ENCODE data around the gene LGMN. TPM values are rescaled to one million over a fixed set of nuclear protein-coding genes. Genes with fewer than 3 reads are reported as not detected.

LGMN gene
- polyA plus RNA-seq, 1 donor from 2014 or later = 48.0 TPM

DNA sequence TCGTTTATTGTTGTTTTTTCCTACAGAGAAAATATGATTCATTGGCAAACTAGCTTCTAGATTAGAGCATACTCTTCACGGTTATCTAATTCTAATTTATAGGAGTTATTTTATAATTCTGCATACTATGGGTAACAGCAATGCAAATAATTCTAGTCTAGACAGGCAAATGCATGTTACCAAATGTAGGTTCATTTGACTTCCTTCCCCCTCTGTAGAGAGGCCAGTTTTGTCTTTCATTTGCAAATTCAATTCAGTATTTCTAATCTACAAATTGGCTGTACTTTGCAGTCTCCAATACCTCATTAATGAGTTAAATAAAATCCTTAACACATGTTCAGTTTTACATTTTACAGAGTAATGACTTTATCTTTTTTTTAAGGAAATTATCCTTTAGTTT is 4.2 kb downstream of the LGMN start:
- H3K27me3 ChIP-seq (ENCODE audit: insufficient read depth, low read depth, low read length) = no peaks in the 10 kb centered on the region
- no peak overlapping the region for H3K27ac ChIP-seq (ENCODE audit: low read length)
- H4K20me1 ChIP-seq (ENCODE audit: insufficient read depth) = no peaks in the 10 kb centered on the region
- no peaks in the 10 kb centered on the region for H3K79me2 ChIP-seq (replicated peaks; ENCODE audit: insufficient read depth, low read length)
- H3K9me2 ChIP-seq (ENCODE audit: insufficient read depth, low read length) = no peaks in the 10 kb centered on the region
- H3F3A ChIP-seq (ENCODE audit: insufficient read depth, low read length, poor library complexity, severe bottlenecking) = no peaks in the 10 kb centered on the region
- no peak overlapping the region for H3K4me2 ChIP-seq (ENCODE audit: low read length)
- H3K36me3 ChIP-seq (ENCODE audit: insufficient read depth, low read length) = no peaks in the 10 kb centered on the region
- no peak overlapping the region for H3K9ac ChIP-seq (ENCODE audit: low read length)
- TF ChIP-seq, protein P1, sequence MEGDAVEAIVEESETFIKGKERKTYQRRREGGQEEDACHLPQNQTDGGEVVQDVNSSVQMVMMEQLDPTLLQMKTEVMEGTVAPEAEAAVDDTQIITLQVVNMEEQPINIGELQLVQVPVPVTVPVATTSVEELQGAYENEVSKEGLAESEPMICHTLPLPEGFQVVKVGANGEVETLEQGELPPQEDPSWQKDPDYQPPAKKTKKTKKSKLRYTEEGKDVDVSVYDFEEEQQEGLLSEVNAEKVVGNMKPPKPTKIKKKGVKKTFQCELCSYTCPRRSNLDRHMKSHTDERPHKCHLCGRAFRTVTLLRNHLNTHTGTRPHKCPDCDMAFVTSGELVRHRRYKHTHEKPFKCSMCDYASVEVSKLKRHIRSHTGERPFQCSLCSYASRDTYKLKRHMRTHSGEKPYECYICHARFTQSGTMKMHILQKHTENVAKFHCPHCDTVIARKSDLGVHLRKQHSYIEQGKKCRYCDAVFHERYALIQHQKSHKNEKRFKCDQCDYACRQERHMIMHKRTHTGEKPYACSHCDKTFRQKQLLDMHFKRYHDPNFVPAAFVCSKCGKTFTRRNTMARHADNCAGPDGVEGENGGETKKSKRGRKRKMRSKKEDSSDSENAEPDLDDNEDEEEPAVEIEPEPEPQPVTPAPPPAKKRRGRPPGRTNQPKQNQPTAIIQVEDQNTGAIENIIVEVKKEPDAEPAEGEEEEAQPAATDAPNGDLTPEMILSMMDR (IDR thresholded peaks at IDR 0.05; ENCODE audit: poor library complexity, severe bottlenecking) = no peak
- H2AFZ ChIP-seq (ENCODE audit: low read depth, low read length) = no peak overlapping the region
- H3K9me3 ChIP-seq (ENCODE audit: low read length) = peaks cover under 1% of the 10 kb centered on the region
- H3K4me3 ChIP-seq (ENCODE audit: low read length) = no peak overlapping the region

DNA sequence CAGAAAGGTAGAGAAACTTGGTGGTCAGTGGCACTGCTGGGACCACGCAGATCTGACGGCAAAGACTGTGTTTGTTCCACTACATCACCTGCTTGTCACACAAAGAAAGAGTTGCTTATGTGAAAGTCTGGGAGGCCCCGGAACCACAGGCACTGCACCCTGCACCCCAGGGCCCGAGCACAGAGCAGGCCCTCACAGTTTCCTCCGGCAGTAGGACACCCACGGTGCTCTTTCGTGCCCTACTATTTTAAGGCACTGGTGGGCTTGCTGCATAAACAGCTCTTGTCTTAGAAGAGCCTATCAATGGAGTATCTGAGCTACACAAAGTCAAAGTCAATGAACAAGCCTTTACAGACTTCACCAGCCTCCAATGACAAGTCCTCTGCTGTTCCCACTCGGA is 8.0 kb downstream of the LGMN start:
- TF ChIP-seq TAF1 (IDR thresholded peaks at IDR 0.05; ENCODE audit: low read depth) = no peak
- TF ChIP-seq EZH2 (IDR thresholded peaks at IDR 0.05; ENCODE audit: borderline replicate concordance, insufficient read depth, low read length, poor library complexity, severe bottlenecking) = no peak
- no peak for TF ChIP-seq SMC3 (conservative IDR thresholded peaks at IDR 0.05; ENCODE audit: poor library complexity)
- TF ChIP-seq MXI1 (conservative IDR thresholded peaks at IDR 0.05; ENCODE audit: poor library complexity, severe bottlenecking) = no peak
- TF ChIP-seq, protein P2, sequence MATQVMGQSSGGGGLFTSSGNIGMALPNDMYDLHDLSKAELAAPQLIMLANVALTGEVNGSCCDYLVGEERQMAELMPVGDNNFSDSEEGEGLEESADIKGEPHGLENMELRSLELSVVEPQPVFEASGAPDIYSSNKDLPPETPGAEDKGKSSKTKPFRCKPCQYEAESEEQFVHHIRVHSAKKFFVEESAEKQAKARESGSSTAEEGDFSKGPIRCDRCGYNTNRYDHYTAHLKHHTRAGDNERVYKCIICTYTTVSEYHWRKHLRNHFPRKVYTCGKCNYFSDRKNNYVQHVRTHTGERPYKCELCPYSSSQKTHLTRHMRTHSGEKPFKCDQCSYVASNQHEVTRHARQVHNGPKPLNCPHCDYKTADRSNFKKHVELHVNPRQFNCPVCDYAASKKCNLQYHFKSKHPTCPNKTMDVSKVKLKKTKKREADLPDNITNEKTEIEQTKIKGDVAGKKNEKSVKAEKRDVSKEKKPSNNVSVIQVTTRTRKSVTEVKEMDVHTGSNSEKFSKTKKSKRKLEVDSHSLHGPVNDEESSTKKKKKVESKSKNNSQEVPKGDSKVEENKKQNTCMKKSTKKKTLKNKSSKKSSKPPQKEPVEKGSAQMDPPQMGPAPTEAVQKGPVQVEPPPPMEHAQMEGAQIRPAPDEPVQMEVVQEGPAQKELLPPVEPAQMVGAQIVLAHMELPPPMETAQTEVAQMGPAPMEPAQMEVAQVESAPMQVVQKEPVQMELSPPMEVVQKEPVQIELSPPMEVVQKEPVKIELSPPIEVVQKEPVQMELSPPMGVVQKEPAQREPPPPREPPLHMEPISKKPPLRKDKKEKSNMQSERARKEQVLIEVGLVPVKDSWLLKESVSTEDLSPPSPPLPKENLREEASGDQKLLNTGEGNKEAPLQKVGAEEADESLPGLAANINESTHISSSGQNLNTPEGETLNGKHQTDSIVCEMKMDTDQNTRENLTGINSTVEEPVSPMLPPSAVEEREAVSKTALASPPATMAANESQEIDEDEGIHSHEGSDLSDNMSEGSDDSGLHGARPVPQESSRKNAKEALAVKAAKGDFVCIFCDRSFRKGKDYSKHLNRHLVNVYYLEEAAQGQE (IDR thresholded peaks at IDR 0.05; ENCODE audit: borderline replicate concordance) = no peak
- no peak for TF ChIP-seq EP300 (conservative IDR thresholded peaks at IDR 0.05; ENCODE audit: poor library complexity, severe bottlenecking)
- TF ChIP-seq, protein P1 (IDR thresholded peaks at IDR 0.05; ENCODE audit: poor library complexity, severe bottlenecking) = no peak
- TF ChIP-seq POLR2AphosphoS5 (IDR thresholded peaks at IDR 0.05) = no peak
- no peak for TF ChIP-seq RAD21 (conservative IDR thresholded peaks at IDR 0.05)
- Histone ChIP-seq H3K9me3 (ENCODE audit: low read length) (peaks cover 2% of the 10 kb centered on the region), H3K9me2 (ENCODE audit: insufficient read depth, low read length) (no peaks in the 10 kb centered on the region), H2AFZ (ENCODE audit: low read depth, low read length) (no peak overlapping the region), H3K36me3 (ENCODE audit: insufficient read depth, low read length) (no peaks in the 10 kb centered on the region), H3K9ac (ENCODE audit: low read length) (no peak overlapping the region), H3K79me2 (replicated peaks; ENCODE audit: insufficient read depth, low read length) (no peaks in the 10 kb centered on the region), H4K20me1 (ENCODE audit: insufficient read depth) (no peaks in the 10 kb centered on the region), H3K4me3 (ENCODE audit: low read length) (no peak overlapping the region), H3K4me2 (ENCODE audit: low read length) (no peak overlapping the region), H3K27me3 (ENCODE audit: insufficient read depth, low read depth, low read length) (no peaks in the 10 kb centered on the region), H3F3A (ENCODE audit: insufficient read depth, low read length, poor library complexity, severe bottlenecking) (no peaks in the 10 kb centered on the region), H3K27ac (ENCODE audit: low read length) (no peak overlapping the region)

Data from neural cell (in vitro differentiated cells).